Measurements from ENCODE around the gene EFNA5.

- TF ChIP-seq CTCF (IDR thresholded peaks at IDR 0.05) (no peak), POLR2A (IDR thresholded peaks at IDR 0.05) (no peak), EP300 (IDR thresholded peaks at IDR 0.05) (no peak)
Observed at GRCh38 chr5:107544476-107544875, 126.3 kb downstream of the EFNA5 start.

Measured in suprapubic skin (tissue), 3 donors.